DMS 273 (cell line): Measurements from ENCODE around the gene ATP13A2.
A peak's percentile ranks its signal among the peaks of the same experiment; 100 is the strongest.

Experiments
- DNase-seq: peaks from one replicate; lab custom pipeline; 2025; ENCODE audit not compliant: unreplicated experiment; lab: John Stamatoyannopoulos, UW

Gene ATP13A2

GRCh38 chr1:17005365-17005740 lies 6.4 kb downstream of the ATP13A2 start:
- no peak for DNase-seq

DNA sequence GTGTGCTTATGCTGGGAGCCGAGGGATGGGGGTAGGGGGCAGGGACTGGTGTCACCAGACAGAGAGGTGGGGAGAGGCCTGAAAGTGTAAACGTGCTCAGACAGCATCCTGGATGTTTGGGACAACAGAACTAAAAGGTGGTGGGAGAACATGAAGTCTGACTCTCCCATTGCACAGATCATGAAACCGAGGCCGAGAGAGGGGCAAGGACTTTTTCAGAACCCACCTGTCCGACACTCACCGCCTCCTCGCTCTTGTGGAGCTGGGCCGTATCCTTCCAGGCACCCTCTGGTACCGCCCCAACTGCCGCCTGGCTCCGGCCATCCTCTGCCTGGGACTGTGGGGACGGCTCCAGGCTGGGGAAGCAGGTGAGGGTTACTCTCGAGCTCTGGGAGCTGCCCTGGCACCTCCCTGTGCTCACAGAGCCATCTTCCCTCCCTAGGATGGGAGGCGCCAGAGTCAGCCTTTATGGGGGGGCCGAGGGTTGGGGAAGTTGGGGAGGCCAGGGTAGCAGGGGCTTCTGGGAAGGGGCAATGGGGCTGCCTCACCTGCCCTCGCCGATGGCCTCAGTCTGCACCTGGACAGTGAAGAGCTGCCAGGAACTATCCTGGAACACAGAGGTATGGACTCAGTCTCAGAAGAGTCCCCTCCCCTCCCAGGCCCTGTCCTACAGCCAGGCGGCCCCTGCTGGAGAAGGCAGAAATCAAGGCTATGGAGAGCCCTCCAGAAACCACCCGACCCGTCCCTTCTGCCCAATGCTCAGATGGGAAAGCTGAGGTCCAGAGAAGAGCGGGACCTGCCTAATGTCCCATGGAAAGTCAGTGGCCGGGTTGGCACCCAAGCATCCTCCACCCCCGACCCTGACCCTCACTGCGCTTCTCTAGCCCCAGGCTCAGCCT lies 7.0 kb downstream of the ATP13A2 start:
- peak; percentile 38 for DNase-seq

GRCh38 chr1:17002524-17002902 lies 9.2 kb downstream of the ATP13A2 start:
- no peak for DNase-seq

DNA sequence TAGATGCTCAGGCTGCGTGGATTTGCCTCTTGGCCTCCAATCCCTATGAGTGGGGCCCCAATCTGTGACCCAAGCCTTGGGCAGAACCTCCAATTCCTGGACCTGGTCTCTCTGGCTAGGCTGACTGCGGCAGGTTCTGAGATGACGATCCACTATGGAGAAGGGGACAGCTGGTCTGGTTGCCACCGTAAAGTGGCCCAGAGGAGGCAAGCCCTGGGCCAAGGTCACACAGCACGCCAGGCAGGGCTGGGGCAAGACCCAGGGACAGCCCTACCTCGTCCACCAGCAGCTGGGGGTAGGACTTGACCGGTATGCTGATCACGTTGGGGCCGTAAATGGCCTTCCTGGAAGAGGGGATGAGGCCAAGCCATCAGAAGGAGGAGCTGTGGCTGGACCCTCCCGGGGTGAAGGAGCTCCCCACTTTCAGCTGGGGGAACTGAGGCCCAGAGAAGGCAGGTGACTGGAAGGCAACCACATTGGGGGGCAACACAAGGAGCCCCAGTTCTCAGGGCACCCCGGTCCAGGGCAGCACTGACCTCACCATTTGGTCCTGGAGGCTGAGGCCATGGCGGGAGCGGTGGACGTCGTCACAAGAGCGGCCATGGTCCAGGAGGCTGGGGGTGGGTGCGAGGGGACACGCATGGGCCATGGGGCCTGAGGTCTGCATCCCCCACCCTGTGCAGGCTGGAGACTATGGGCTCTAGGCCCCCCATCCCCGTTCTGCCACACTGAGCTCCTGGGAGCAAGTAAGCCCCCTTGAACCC lies 9.8 kb downstream of the ATP13A2 start:
- no peak for DNase-seq

- no peak for DNase-seq
Measured at GRCh38 chr1:16999863-17000262, 11.9 kb downstream of the ATP13A2 start.

DNA sequence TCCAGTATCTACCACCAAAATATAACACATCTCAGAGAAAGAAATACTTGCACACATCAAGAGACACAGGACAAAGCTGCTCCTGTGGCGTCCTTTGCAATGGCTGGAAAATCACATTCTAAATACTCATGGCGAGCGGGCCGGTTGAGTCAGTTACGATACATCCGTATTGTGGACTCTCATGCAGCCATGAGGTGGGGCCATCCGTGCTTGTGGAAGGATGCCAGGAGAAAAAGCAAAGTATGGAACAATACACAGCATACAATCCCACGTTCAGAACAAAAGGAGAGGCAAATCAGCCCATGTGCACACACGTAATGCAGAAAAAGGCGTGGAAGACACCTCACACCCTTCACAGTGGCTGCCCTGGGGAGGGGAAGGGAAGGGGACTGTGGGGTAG lies 13.1 kb downstream of the ATP13A2 start:
- DNase-seq: no peak

GRCh38 chr1:16996845-16997244 lies 14.9 kb downstream of the ATP13A2 start:
- DNase-seq: no peak

GRCh38 chr1:16993521-16994038 lies 18.1 kb downstream of the ATP13A2 start:
- DNase-seq: no peak

DNA sequence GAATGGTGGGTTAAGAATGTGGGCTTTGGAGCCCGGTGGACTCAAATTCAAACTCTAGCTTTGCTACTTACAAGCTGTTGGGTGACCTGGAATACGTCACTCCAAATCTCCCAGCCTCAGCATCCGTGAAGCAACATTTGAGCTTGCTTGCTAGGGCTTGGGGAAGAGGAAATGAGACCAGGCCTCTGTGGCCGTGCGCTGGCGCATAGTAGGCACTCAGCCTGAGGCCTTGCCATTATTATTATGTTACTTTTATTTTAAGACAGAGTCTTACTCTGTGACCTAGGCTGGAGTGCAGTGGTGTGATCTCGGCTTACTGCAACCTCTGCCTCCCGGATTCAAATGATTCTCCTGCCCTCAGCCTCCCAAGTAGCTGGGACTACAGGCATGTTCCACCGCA lies 19.1 kb downstream of the ATP13A2 start:
- DNase-seq: no peak

DNA sequence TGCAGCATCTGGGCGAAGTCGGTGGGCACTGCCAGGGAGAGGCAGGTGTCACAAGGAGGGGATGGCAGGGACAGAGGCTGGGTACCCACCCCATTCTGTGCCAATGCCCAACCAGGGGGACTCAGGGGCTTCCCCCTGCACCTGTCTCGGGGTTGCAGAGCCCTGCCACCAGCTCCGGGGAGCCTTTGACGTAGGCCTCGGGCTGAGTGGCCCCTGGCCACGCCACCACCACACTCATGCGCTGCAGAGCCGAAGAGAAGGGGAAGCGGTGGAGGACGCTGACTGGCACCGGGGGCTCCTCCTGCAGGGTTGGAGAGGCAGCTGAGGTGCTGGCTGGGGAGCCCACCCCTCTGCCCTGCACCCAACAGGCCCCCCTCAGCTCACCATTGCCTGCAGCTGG lies 19.6 kb downstream of the ATP13A2 start:
- DNase-seq: no peak

GRCh38 chr1:16991571-16991970 lies 20.2 kb downstream of the ATP13A2 start:
- no peak for DNase-seq

GRCh38 chr1:16989676-16990391 lies 21.9 kb downstream of the ATP13A2 start:
- no peak for DNase-seq

DNA sequence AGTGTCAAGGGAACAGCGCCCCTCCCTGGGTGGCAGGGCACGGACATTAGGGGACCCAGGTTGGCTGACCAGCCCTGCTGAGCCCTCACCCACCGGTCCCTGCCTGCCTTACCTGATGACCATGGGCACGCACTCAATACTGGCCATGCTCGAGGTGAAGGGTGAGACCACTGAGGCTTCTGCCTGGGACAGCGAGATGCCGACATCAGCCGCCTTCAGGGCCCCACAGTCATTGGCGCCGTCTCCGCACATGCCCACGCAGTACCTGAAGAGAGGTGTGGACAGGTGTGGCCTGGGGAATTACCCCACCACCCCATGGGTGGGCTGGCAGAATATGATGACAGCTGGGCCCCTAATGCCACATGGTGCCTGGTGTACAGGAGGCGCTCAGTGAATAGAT lies 23.5 kb downstream of the ATP13A2 start:
- no peak for DNase-seq

DNA sequence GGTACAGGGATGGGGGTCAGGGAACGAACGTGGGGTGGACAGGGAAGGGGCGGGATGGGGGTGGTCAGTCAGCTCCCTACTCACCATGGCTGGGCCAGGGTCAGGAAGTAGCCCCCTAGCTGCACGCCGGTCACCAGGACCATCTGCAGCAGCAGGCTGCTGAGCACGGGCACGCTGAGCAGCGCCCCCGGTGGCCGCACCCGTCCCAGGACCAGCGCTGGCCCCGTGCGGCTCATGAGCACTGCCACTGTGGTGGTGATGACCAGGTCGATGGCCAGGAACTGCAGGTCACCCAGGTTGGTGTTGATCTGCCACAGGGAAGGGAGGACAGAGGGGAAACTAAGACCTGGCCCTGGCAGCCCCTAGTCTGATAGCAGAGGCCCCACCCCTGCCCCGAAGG lies 24.8 kb downstream of the ATP13A2 start:
- DNase-seq: peak; percentile 38

DNA sequence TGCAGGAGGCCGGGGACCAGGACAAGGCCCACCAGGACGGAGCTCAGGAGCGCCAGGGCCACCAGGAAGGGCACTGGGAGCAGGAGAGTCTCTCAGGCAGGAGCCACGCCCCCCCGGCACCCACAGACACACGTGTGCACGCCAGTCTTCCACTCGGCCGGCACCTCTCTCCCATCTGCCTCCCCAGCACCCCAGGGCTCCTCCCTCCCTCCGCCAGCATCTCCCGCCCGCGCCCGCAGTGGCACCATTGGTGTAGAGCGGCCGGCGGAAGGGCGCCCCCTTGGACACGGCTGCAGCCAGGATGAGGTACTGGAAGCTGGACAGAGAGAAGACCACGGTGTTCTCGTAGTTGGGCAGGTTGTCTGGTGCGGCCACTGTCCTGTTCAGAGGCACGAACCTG lies 25.2 kb downstream of the ATP13A2 start:
- no peak for DNase-seq

GRCh38 chr1:16986113-16986512 lies 25.6 kb downstream of the ATP13A2 start:
- no peak for DNase-seq

DNA sequence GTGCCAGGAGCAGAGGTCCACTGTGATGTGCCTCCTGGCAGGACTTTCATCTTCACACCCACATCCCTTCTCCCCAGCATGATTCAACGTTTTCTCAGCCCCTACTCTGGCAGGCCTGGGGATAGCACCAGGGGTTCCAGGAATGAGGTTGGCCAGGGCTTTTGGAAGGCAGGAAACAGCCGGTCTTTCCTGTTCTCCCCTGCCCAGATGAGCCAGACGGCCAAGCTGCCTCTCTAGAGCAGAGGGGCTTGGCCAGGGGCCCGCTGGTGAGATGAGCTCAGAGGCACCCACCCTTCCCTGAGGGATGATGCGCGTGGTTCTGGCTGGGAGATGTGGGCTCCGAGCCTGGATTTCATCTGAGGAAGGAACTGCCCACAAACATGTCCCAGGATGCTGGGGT lies 27.0 kb downstream of the ATP13A2 start:
- DNase-seq: peak; percentile 84

DNA sequence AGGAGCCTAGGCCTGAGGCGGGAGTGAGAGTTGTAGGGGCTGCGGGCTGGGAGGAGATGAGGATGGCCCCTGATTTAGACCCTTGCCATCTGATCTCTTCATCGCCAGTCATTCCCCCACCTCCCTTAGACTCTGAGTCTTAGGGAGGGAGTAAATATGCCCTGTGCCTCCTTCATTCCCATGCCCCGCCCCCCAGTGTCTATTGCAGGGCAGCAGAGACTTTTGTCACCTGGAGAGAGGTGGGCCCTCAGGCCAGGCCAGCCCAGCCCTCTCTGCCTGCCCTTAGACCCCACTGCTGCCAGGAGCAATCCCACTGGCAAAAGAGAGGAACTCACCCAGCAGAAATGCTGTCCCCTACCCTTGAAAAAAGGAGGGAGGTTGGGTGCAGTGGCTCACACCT lies 28.1 kb downstream of the ATP13A2 start:
- no peak for DNase-seq

DNA sequence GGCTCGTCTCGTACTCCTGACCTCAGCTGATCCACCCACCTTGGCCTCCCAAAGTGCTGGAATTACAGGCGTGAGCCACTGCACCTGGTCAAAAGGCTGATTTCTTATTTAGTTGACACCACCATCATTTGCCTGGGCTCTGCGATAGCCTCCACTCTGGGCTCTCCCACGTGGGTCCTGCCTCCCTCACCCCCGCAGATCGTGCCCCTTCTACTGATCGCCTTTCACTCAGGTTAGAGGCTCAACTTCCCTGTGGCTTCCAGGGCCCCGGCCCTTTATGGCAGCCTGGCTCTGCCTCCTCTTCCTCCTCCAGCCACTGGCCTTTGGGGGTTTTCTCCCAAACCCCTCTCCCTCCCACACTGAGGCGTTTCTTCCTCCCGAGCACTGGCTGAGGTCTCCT lies 28.8 kb downstream of the ATP13A2 start:
- no peak for DNase-seq

- no peak for DNase-seq
Measured at GRCh38 chr1:16981269-16981849, 30.4 kb downstream of the ATP13A2 start.
